Fibroblast of villous mesenchyme (primary cell): ENCODE measurements around the gene DAGLA. TPM values are rescaled to one million over a fixed set of nuclear protein-coding genes. Genes with fewer than 3 reads are reported as not detected.
A peak's percentile ranks its signal among the peaks of the same experiment; 100 is the strongest.

ENCODE experiments used
- DNase-seq: peaks from one replicate; pipeline ENCODE4 v3.0.0-alpha.2; 2010; ENCODE audit warnings: low read depth
- H3K4me3 ChIP-seq: 2 replicates; pipeline ENCODE4 v1.5.1; 2011; ENCODE audit warnings: low read depth, mild to moderate bottlenecking, low read length
- CTCF ChIP-seq: IDR thresholded peaks from 2 replicates; pipeline ENCODE4 v1.5.1; 2012; ENCODE audit warnings: low read depth, mild to moderate bottlenecking, low read length; ENCODE audit not compliant: insufficient read depth
- total RNA-seq: library from RNA; depleted of rRNA; stranded (reverse); fragments of >200 nt; gene quantifications from 2 replicates; pipeline ENCODE4 v1.2.3, GENCODE V29; 2012

Gene DAGLA
- total RNA-seq, 1 donor = 2.2 TPM

GRCh38 chr11:61773356-61773755 is 93.2 kb downstream of the DAGLA start:
- no peak overlapping the region for H3K4me3 ChIP-seq
- no peak for TF ChIP-seq CTCF
- DNase-seq = no peak

- TF ChIP-seq CTCF = no peak
Measured at GRCh38 chr11:61773809-61774208, 93.6 kb downstream of the DAGLA start.

GRCh38 chr11:61774411-61774810 is 94.2 kb downstream of the DAGLA start:
- TF ChIP-seq CTCF = no peak
- H3K4me3 ChIP-seq = no peak overlapping the region
- DNase-seq = no peak

More at GRCh38 chr11:61773809-61774208, 93.6 kb downstream of the DAGLA start:
- no peak overlapping the region for H3K4me3 ChIP-seq
- DNase-seq = no peak

- no peak overlapping the region for H3K4me3 ChIP-seq
- DNase-seq = no peak
- no peak for TF ChIP-seq CTCF
Measured at GRCh38 chr11:61775106-61775505, 94.9 kb downstream of the DAGLA start.

DNA sequence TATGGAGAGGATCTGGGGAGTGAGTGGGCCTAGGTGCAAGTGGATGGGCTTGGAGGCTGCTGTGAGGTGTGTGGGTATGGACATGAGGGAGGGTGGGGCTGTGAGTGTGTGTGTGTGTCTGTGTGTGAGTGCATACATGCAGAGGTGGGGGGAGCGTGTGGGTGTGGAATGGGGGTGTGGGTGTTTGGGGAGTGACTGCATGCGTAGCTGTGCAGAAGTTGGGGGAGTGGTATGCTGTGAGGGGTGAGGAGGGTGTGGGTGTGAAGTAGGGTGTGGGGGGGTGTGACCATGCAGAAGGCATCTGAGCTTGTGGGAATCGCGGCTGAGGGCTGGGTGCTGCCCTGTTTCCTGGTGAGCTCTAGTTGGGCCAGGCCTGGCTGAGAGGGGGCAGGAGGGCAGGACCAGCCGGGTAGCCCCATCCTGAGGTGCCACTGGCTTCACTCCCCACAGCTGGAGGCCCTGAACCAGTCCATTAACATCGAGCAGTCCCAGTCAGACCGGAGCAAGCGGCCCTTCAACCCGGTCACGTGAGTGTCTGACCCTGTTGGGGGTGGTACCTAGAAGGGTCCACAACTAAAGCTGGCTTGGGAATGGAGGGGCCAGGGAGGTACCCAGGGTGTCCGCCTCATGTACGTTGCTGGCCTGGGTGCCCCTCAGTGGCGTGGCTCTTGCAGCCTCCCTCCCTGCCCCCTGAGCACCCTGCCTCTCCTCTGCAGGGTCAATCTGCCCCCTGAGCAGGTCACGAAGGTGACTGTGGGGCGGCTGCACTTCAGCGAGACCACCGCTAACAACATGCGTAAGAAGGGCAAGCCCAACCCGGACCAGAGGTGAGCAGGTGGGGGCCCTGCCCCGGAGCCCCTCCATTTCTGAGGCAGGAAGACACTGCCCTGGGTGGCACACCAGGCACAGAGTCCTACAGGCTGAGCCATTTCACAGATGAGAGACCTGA is 95.7 kb downstream of the DAGLA start:
- no peak for DNase-seq
- TF ChIP-seq CTCF = no peak
- H3K4me3 ChIP-seq = no peak overlapping the region

- DNase-seq = peak; percentile 75
- H3K4me3 ChIP-seq = no peak overlapping the region
- peak; percentile 84 for TF ChIP-seq CTCF
Measured at GRCh38 chr11:61776561-61777075, 96.4 kb downstream of the DAGLA start.
